Activated CD8-positive, alpha-beta memory T cell treated with anti-CD3 and anti-CD28 coated beads, Interleukin-2, amount 10 ng/mL, durations not matched to agents 7 days and 5 days (primary cell): ENCODE data around the gene CIB2. TPM values are rescaled to one million over a fixed set of nuclear protein-coding genes. Genes with fewer than 3 reads are reported as not detected.

Experiments used
- total RNA-seq, 2 experiments: library from RNA; stranded (reverse); gene quantifications; one replicate each; pipeline ENCODE4 v1.2.3, GENCODE V29; 2021

Gene CIB2
- total RNA-seq, 2 experiments from 2014 or later = 0.94 to 1.2 TPM

Other genes with a start within 250 kb of the CIB2 start
- gene TBC1D2B, start 53.7 kb downstream of the CIB2 start, total RNA-seq = 100 to 1,000 TPM; 118 to 135 TPM
- under 1 TPM; 0.26 to 0.28 TPM for gene SH2D7, start 38.9 kb downstream of the CIB2 start, total RNA-seq
- 100 to 1,000 TPM in 1 of 2 experiments, 10 to 100 TPM in 1; 97.9 to 105 TPM for gene IDH3A, start 17.9 kb upstream of the CIB2 start, total RNA-seq
- gene ACSBG1, start 103.1 kb upstream of the CIB2 start, total RNA-seq = under 1 TPM in 1 of 2 experiments, not detected in 1; 0.28 TPM
- gene DNAJA4, start 133.1 kb upstream of the CIB2 start, total RNA-seq = 10 to 100 TPM; 34.0 to 35.8 TPM
- 10 to 100 TPM; 40.5 to 48.1 TPM for gene SKIC8, start 168.2 kb upstream of the CIB2 start, total RNA-seq
- gene CRABP1, start 208.9 kb upstream of the CIB2 start, total RNA-seq = not detected